NCI-H1417 treated with DMSO at 0.1 percent for 48 hours (cell line): ENCODE measurements around the gene RIC3.

Experiments used
- DNase-seq: peaks from one replicate; lab custom pipeline; 2025; lab: John Stamatoyannopoulos, UW

RIC3 gene

GRCh38 chr11:8168485-8169257 lies at the start of gene RIC3:
RIC3 (minus strand) TSS chr11:8169025; CDS start chr11:8168989, 36 bp downstream.
- DNase-seq: peak; percentile 37

GRCh38 chr11:8218409-8218808 lies 49.6 kb upstream of the RIC3 start:
- DNase-seq: no peak

GRCh38 chr11:8217926-8218325 lies 49.1 kb upstream of the RIC3 start:
- no peak for DNase-seq

- no peak for DNase-seq
Measured at GRCh38 chr11:8217136-8217535, 48.3 kb upstream of the RIC3 start.

GRCh38 chr11:8213376-8213775 lies 44.6 kb upstream of the RIC3 start:
- DNase-seq: no peak

GRCh38 chr11:8209208-8209807 lies 40.5 kb upstream of the RIC3 start:
- DNase-seq: no peak

- no peak for DNase-seq
Measured at GRCh38 chr11:8207080-8208000, 38.5 kb upstream of the RIC3 start.

GRCh38 chr11:8206251-8207079 lies 37.6 kb upstream of the RIC3 start:
- no peak for DNase-seq

GRCh38 chr11:8205566-8205965 lies 36.7 kb upstream of the RIC3 start:
- DNase-seq: no peak

GRCh38 chr11:8204596-8204995 lies 35.8 kb upstream of the RIC3 start:
- no peak for DNase-seq

- DNase-seq: no peak
Measured at GRCh38 chr11:8204025-8204424, 35.2 kb upstream of the RIC3 start.

- DNase-seq: no peak
Measured at GRCh38 chr11:8203414-8203715, 34.5 kb upstream of the RIC3 start.

GRCh38 chr11:8202516-8203413 lies 33.9 kb upstream of the RIC3 start:
- DNase-seq: no peak

- DNase-seq: no peak
Measured at GRCh38 chr11:8201644-8202365, 33.0 kb upstream of the RIC3 start.

- no peak for DNase-seq
Measured at GRCh38 chr11:8199676-8200075, 30.9 kb upstream of the RIC3 start.

- no peak for DNase-seq
Measured at GRCh38 chr11:8196749-8197148, 27.9 kb upstream of the RIC3 start.

- no peak for DNase-seq
Measured at GRCh38 chr11:8194956-8195355, 26.1 kb upstream of the RIC3 start.

GRCh38 chr11:8192896-8193209 lies 24.0 kb upstream of the RIC3 start:
- DNase-seq: no peak

- peak; percentile 30 for DNase-seq
Measured at GRCh38 chr11:8192016-8192895, 23.4 kb upstream of the RIC3 start.
